NCI-H1930 (cell line): Measurements from ENCODE around the gene RUNX2.
A peak's percentile ranks its signal among the peaks of the same experiment; 100 is the strongest.

Experiments used
- DNase-seq, 2 experiments: peaks; one replicate each; lab custom pipeline; 2025; lab: John Stamatoyannopoulos, UW

RUNX2 gene

DNA sequence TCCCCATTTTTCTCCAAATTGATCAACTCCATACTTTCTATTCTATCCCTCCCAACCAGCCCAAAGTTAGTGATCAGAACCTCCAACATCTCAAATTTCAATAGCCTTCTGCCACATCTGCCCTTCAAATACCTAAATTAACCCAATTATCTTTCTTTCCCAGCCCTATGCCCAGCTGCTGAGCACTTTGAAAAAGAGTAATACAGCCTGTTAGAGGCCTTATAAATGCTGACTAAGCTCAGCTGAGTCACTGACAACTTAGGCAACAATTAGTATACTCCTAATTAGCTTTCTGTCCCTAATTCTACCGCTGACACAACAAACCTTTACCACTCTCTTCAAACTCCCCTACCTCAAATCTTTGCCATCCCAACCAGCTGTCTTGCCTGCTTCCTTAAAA lies 23.5 kb downstream of the RUNX2 start:
- DNase-seq = no peak

DNA sequence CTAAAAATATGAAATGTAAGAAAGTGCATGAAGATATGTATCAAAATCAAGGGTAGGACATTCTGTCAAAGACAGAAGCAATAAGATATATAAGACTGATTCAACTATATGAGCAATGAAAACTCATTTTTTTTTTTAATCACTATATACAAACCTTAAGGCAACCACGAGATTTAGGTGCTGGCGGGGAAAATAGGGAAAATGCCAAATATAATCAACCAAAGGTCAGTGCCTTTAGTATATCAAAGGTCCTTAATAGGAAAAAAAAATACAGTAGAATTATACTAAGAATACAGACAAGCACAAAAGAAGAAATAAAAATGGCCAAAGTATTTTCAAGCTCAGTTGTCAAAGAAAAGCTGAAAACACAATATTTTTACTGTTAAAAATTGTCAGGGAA lies 25.5 kb downstream of the RUNX2 start:
- DNase-seq = no peak

DNA sequence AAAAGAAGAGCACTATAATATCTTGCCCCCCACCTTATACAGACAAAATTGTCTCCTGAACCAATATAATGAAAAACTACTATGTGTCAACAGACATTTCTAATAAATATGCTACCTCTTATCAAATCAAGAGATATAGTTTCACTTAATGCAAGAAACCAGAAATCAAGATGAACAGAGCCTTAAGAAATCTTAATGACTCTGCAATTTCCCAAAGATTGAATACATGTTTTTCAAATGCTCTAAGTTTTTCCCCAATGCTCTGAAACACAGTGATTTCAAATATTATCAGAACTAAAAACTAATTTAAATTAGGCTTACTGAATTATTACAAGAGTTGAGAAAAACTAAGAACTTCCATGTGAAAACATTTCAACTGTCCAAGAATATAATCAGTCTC lies 36.3 kb downstream of the RUNX2 start:
- DNase-seq = no peak

DNA sequence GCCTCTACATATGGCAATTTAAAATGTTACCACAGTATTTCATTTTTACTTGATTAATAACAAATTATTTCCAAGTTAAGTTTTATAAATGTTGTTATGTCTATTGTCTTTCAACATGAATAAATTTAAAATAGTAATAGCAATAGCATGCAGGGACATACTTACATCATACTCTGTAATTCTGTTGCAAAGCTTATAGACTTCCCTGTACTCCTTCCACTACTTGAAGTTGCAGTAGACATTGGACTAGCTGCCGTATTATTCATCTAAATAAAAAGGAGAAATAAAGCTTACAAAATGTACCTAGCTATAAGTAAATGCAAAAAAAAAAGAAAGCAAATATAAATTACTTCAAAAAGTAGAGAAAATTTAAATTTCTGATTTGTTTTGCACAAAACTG lies 36.9 kb downstream of the RUNX2 start:
- no peak for DNase-seq

DNA sequence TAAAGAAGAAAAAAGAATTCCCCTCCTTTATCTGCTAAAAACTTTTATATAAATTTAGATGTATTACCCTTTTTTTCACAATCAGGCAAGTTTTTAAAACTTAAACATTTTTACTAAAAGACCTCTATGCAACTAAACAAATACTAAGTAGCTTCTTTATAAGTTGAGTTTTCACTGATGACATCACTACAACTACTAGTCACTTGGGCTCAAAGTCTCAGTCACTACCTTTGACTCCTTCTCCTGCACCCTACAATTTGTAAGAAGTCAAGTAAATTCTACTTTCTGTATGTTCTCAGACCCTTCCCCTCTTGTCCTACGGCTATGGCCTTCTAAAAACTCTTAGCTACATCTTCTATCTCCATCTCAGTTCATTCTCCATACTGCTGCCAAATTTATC lies 38.4 kb downstream of the RUNX2 start:
- no peak for DNase-seq

DNA sequence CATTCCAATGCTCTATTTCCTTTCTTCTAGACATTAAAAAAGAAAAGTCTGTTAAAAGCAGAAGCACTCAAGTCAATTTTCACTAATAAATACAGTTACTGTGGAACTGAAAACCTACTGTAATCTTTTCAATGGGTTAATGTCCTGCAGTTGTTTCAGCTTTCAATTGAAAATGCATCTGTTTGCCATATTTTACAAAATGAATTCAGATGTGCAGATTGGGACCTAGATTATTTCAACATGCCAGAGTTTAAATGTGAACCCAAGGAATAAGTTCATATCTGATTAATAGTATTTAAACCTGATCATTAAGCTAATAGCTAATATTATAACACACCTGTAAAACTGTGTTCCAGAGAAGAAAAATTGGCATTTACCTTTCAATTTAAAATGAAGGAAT lies 39.9 kb downstream of the RUNX2 start:
- no peak for DNase-seq

DNA sequence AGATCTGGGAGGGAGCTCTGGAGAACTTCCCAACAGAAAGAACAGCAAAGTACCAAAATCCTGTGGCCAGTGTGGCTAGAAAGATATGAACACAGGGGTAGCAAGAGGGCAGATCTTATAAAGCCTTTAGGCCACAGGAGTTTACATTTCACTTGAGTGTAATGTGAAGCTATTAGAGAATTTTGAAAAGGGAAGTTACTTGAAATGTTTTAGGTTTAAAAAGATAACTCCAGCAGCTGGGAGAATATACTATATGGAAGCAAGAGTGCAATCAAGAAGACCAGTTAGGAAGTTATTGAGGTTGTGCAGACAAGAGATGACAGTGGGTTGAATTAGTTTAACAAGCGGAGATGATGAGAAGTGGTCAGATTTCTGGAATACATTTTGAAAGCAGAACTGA lies 41.7 kb downstream of the RUNX2 start:
- no peak for DNase-seq

DNA sequence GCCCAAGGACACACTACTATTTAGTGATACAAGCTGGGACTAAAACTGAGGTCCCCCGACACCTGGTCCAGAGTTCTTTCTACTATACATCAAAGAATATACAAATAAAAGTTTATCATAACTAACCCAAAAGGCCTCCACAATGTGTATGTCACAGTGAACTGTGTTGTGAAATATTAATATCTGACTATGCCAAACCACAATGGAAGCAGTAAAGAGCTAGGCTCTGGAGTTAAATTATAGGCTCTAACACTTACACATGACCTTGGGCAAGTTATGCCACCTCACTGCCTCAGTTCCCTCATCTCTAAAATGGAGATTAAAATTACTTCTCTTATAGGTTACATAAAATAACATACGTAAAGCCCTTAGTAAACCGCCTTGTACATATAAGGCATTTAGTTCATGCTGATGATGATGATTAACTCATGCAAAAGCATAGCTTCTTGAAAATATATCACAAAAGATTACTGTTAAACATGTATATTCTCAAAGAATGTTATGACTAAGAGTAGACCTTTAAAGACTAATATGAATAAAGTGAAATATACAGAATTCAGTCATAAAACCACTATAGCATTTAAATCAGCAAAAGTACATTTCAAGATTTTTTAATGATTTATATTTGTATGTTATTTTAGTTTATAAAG lies 43.9 kb downstream of the RUNX2 start:
- no peak for DNase-seq

DNA sequence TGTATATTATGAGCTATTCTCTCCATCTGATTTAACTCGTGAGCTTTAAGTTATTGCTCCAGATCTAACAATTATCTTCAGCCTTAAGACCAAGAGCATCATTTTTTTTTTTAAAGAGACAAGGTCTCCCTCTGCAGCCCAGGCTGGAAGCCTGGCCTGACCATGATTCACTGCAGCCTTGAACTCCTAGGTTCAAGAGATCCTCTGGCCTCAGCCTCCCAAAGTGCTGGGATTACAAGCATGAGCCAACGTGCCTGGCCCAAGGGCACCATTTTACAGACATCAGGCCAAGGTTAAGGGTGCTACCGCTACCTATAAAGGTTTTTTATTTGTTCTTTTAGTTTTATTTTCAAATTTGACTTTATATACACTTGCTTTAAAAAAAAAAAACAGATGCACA lies 47.3 kb downstream of the RUNX2 start:
- no peak for DNase-seq

DNA sequence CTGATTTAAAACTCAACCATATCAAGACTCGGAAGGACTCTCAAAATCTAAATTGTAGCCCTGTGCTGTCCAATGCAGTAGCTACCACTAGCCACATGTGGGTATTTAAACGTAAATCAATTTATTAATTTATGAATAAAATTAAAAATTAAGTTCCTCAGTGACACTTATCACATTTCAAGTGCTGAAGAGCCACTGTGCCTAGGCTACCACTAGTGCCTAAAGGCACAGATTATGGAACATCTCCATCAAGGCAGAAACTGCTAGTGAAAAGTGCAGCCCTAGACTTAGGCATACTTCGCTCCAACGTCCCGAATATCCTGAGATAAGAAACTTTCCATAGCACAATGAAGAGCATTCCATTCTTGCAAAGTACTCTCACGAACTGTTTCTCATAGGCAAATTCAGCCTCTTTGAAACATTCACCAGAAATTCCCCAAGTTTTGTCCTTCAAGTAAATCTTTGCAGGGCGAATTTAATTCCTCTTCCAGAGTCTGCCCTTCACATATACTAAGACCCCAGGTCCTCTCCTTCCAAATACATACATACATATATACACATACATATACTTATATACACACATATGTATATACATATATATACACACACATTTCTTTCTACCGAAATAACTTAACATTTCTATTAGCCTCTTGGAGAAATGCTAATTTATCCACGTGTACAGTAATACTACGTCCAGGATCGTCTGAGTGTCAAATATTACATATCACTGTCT lies 48.3 kb downstream of the RUNX2 start:
- no peak for DNase-seq

DNA sequence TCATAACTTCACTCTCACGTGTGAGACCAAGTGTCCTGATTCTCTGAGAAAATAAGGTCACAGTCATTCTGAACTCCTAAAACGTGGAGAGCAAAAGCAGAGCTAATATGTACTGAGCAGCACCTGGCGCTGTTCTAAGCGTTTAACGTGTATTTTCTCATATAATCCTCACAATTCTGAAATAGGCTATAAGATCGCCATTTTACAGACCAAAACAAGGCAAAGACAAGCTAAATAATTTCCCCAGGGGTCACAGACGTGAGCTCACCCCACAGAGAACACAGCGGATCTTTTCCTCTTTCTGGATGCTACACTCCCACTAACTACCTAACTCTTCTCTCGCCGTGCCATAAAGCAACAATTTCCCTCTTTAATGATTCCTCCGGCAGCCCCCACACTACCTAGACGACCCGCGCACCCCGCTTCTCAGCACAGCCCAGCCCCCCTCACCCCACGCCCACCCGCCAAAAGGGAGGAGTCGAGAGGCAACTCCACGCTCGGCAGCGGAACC lies 49.0 kb downstream of the RUNX2 start:
- no peak for DNase-seq

DNA sequence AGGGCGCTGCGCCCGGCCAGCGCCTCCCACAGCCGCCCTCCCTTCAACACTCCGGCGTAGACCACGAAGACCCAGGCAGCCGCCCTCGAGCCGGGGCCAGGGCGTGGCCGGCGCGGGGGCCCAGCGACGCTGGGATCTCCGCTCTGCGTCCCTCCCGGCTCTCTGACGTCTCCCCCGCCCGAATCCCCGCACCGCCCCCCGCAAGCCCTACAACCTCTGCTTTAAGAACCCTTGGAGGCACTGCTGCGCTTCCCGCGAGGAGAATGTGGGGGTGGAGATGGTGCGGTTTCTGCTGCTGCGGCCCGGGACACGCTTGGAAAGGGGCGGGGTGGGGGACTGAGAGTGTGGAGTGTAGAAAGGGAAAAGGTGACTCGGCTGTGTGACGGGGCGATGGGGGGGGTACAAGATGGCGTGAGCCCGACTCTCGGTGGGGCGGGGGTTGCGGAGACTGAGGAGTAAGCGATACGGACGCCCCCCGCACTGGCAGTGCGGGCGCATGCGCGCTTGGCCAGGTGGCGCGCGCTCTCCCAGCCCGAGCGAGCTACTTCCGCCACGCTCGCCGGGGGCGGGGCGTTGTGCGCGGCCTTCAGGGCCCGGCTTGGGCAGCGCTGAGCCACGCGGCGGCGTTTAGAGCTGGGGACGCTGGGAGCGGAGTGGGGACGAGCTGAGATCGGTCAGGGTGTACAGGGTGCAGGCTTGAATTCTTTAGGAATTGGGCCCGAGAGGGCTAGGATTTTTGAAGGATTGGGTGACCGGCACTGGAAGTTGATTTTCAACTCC lies 49.6 kb downstream of the RUNX2 start, which contains the start of gene SUPT3H:
Gene SUPT3H (minus strand): TSS at position 381 of the 780 bp plus-strand sequence.
- DNase-seq = peak; percentile 91 to 97

DNA sequence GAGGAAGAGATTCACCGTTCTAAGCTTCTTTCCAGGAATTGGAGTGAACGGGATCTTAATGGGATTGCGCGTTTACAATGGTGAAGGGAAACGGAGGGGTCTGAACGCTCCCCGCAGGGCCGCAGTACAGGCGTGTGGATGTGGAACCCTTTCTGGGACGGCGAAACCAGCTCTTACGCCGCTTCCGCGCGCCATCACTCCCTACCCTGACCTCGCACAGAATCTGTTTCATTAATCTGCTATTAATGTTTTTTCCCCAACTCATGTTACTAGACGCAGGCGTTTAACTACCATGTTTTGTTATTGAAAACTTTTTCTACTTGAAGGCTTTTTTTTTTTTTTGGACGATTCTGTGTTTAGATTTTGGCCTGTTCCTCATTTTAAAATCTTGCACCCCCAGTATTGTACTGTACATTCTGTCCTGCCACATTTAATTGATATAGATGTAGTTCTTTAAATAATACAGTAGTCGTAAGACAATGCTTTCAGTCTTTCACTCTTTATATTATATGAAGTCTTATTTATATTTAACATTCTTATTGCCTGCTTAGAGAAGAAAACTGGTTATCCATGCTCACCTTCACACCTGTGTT lies 50.3 kb downstream of the RUNX2 start:
- DNase-seq = peak in 1 of 2 experiments; percentile 65

DNA sequence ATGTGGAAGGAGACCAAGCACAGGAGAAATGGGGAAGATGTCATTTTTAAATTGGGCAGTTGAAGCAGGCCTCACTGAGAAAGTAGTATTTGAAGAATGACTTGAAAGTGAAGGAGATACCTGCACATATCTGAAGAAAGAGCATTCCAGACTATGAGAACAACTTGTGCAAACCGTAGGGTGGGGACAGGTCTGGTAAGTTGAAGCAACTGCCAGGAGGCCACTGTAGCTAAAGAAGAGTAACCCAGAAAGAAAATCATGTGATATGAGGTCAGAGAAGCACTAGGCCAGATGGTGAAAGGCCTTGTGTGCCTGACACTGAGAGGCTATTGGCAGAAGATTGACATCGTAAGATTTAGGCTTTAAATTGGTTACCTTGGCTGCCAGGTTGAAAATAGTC lies 54.3 kb downstream of the RUNX2 start:
- no peak for DNase-seq

DNA sequence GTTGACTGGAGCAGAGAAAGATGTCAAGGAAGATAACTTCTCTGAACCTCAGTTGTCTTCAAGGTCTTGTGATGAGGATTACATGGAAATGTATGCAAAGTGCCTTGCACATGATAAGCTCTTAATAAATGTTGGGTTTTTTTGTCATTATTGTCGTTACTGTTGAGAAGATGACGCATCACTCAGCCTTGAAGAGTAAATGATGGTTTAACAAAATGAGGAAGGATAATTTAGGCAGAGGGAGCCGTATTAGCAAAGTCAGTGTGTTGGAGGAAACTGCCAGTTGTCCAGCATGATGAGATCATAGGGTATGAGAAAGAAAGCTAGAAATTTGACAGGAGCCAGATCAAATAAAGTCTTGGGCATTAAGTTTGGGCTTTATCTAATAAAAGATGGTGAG lies 58.4 kb downstream of the RUNX2 start:
- DNase-seq = no peak

DNA sequence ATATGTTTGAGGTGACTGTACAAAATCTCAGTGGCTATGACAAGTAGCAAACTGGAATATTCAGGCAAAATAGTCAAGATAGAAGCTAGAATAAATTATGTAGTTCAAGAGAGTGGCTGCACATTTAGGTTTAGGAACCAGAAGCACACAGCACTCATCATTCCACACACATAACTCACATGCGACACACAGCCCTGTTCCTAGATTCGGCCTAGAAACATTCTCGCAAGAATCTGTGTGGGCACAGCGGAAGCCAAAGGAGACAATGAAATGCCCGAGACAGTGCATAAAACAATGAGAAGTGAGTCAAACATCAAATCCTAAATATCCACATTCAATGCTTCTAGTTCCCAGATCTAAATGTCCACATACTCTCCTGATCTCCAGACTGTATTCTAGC lies 59.1 kb downstream of the RUNX2 start:
- no peak for DNase-seq

DNA sequence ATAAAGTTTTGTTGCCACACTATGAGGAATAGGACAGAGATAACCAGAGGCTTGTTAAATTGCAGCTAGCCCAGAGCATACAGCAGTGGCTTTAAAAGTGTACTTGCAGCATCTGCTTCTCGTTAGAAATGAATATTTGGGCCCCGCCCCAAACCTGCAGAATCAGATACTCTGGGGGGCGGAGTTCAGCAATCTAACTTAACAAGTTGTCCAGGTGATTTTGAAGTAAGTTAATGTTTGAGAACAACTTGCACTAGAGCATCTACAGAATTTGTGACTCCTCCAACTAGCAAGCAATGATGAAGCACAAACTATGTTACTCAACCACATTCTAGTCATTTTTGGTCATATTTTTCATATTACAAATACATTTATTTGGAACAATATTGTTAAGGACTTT lies 60.2 kb downstream of the RUNX2 start:
- no peak for DNase-seq

DNA sequence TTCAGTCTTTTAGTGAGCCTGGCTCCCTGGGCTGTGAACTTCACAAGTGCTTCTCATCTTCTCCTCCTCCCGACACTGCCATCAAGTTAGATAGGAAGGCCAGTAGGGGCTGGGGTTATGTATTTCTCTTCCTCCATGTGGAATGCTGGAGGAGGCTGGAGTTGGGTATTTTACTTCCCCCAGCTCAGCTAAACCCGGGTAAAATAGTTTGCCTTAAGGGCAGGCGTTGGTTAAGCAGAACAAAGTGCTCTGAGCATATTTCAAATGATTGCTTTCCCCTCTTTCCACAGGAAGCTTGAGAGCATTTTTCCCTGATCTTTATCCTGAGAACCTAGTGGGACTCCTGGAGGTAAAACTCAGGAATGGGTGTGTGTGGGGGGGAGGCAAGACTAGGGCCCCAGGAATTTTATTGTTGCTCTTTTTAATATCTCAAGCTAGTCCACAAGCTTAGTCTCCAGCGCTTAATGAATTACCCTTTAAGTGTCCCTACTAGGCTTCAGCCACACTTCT lies 66.5 kb downstream of the RUNX2 start:
- no peak for DNase-seq

DNA sequence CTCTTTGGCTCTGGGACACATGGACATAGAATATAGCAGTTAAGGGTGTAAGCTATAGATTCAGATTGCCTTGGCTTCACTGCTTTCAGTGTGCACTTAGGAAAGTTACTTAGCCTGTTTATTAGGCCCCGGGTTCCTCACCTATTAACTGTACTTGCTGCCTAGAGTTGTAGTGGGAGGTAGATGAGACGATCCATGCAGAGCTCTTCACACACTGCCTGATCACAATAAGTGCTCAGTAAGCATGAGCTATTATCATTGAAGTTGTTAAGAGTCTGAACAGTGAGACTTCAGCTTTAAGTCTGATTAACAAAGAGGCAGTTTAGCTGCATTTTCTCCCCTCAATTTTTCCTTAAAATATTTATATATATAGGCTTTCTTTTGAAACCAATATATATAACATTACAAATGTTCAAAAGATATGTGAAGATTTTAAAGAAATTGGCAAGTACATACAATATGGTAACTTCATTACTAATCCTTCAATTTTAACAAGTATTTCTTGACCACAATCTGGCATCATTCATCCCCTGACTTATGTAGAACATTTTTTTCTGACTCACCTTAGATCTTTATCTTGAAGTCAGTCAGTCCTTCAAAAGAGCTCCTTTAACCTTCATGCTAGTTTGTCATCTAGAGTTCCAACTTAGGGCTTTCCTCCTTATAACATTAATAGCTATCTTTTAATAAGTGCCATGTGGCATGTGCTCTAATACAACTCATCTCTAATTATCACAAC lies 70.1 kb downstream of the RUNX2 start:
- no peak for DNase-seq

DNA sequence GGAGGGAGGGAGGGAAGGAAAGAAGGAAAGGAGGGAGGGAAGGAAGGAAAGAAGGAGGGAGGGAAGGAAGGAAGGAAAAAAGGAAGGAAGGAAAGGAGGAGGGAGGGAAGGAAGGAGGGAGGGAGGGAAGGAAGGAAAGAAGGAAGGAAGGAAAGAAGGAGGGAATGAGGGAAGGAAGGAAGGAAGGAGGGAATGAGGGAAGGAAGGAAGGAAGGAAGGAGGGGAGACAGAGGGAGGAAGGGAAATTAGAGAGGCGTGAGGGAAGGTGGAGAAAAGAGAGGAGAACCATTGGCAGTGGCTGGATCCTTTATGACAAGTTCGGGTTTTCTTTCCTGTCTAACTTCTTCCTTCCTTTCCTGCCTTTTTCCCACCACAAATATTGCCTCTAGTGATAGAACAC lies 71.9 kb downstream of the RUNX2 start:
- DNase-seq = no peak

DNA sequence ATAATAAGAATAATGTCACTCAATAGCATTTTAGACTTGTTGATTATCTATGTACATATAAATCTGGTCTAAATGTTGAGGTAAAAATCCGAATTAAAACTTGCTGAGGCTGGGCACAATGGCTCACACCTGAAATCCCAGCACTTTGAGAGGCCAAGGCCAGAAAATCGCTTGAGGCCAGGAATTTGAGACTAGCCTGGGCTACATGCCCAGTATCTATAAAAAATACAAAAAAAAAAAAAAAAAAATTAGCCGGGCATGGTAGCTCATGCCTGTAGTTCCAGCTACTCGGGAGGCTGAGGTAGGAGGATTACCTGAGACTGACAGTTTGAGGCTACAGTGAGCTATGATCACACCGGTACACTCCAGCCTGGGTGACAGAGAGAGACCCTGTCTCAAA lies 83.8 kb downstream of the RUNX2 start:
- DNase-seq = no peak

DNA sequence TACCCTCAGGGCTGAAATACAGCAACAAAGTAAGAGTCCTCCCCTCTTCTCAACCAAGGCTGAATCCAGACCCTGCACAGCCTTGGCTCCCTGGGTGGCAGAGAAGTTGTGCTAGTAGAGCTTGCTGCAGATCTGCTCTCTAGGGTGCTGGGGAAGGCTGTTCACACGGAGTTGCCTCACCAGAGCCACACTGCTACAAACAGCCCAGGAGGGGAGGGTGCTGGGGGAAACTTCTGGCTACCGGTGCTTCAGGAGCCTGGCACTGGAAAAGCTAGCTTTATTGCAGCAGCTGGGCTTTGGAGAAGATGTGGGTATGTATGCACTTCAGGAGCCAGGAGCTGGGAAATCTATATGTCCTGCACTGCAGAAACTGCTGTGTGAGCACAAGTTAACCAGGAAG lies 87.2 kb downstream of the RUNX2 start:
- no peak for DNase-seq
